Activated T-helper 1 cell treated with anti-CD3 and anti-CD28 coated beads, Interleukin-2, amount 50 U/mL, for 16 hours (primary cell): ENCODE measurements around the gene DNAAF1.
"Not testable (repeated sequence)": the region's sequence is repeated elsewhere in the genome, so short reads cannot be mapped to it uniquely, and the experiment has no call there.

ENCODE experiments used
- DNase-seq, 2 donors: peaks; one replicate each; pipeline ENCODE4 v3.0.0-alpha.2; 2020; ENCODE audit warnings: low read depth in 1 of 2, low spot score in 1 of 2

DNAAF1 gene

DNA sequence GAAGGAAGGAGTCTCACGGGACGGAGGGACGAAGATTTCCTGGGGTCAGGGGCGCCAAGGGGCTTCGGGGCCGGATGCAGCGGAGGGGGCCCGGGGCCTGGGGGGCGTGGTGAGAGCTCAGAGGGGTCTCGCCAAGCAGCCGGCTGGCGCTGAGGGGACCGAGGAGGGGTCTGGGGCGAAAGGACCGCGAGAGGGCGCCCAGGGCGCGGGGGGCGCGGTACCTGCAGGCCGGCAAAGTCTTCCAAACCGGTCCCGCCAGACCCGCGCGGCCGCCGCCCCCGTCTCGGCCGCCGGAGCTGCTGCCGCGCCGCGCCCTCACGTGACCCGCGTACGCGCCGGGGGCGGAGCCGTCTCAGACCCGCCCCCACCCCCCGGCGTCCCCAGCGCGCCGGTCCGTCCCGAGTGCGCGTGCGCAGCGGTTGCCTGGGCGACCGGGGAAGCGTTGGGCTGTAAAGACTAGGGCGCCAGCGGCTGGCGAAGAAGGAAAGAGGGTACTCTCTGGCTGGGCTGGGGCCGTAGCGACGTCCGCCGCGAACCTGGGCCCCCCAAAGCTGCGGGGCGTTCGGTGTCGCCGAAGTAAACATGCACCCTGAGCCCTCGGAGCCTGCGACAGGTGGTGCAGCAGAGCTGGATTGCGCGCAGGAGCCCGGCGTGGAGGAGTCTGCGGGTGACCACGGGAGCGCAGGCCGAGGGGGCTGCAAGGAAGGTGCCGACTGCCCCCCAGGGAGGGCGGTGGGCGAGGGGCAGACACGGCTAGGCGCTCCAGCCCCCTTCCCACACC lies at the start of gene DNAAF1, which contains the start of gene HSDL1:
TSS of gene DNAAF1 (plus strand) at position 450 of the 781 bp plus-strand sequence. CDS start at position 583, 133 bp downstream.
TSS of gene HSDL1 (minus strand) at position 319 of the 781 bp plus-strand sequence. CDS start 13,856 bp downstream, outside the sequence.
- DNase-seq: peak; percentile 90 to 95

DNA sequence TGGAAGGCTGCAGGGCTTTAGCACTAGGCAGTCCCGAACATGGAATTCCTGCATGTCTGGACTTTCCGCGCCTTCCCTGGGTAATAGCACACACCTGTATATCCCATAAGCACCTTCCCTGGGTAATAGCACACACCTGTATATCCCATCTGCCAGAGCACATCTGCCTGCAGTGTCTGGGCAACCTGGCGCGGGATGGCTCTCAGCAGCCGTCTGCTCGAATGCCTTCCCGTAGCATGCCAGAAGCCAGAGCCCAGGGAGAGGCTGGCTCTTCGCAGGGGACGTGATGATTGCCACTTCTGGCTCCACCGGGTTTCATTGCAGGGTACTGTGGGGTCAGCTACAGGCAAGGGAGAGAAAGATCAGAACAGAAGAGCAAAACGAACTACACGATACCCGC lies 49.6 kb upstream of the DNAAF1 start:
- DNase-seq: no peak

DNA sequence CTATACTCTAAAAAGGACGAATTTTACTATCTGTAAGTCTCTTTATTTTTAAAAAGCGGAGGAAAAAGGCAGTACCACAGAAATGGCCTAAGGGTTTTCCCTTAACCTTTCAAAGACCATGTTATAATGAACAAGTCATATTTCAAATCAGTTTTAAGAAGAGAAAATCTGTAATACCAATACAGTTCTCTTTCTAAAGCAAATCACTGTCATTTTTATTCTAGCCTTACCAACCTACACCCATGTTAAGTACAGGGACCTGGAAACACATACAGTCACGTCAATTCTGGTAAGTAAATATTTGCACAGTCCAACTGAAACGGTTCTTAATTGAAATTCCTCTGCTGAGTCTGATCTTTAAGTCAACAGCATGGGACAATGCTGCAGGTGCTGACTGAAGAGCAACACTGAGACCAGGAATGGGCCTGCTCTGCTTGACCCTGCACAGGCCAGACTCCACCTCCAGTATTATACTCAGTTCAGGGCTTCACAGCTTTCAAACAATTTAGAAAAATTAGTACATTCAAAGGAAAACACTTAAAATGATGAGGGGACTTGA lies 48.6 kb upstream of the DNAAF1 start:
- DNase-seq: no peak

DNA sequence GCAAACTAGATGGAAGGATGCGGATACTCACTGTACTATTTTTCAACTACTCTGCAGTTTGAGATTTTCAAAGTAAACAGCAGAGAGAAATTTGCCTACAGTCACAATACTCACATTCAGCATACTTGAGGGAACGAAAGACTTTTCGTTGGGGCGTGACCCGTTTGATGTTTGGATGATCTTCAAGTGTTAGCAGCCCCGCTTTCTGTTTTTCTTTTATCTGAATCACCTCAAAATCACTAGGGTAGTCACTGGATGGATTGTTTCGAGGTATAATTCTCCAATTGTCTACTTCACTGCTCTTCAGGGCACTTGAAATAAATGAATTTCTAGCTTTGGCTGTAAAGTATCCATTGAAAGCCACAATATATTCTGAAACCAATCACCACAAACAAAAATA lies 46.2 kb upstream of the DNAAF1 start:
- no peak for DNase-seq

DNA sequence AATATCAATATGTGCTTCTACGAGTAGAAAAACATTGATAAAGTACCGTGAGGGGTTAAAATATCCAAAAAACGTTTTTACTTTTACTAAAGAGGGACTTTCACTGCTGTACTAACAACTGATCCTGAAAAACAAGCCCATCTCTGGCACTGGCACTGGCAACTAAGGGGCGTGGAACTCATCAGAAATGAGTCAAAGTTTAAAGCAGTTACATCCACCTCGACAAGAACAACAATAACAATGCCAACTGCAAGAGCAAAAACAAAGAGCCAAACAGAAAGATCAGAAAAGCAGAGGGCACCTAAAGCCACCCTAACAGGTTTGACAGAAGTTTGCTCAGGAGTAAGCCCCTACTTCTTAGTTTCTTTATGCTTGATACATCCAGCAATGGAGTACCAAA lies 41.4 kb upstream of the DNAAF1 start:
- no peak for DNase-seq

DNA sequence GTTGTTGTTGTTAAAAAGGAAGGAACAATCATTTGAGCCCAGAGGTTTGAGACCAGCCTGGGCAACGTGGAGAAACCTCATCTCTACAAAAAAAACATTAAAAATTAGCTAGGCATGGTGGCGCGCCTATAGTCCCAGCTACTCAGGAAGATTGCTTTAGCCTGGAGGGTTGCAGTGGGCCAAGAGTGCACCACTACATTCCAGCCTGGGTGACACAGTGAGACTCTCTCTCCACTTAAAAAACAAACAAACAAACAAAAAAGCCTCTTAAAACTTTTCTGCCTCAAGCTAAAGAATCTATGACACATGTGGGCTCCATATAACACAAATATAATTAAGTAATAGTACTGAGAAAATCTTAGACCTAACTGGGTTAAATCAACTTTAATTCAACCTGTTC lies 40.9 kb upstream of the DNAAF1 start:
- DNase-seq: no peak

DNA sequence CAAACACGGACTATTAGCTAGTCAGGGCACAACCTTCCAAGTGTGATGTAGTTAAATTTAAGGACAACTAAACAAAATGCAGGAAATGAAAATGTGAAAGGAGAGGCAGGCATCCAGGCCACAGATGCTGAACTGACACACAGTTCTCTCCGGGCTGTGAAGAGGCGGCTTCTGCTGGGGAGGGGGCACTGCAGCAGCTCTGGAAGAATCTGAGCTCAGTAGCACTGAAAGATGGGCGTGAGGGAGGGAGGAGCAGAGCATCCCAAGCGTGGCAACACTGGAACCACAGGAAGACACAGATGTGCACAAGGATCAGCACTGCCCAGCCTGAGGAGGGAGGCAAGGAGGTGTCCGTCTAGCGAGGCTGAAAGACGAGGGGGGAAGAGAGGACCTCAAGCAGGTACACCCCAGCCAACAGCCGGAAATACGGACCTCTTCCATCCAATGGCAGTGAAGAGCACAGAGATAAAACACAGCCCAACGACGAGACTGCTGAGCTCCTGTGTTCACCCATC lies 39.8 kb upstream of the DNAAF1 start:
- DNase-seq: no peak

DNA sequence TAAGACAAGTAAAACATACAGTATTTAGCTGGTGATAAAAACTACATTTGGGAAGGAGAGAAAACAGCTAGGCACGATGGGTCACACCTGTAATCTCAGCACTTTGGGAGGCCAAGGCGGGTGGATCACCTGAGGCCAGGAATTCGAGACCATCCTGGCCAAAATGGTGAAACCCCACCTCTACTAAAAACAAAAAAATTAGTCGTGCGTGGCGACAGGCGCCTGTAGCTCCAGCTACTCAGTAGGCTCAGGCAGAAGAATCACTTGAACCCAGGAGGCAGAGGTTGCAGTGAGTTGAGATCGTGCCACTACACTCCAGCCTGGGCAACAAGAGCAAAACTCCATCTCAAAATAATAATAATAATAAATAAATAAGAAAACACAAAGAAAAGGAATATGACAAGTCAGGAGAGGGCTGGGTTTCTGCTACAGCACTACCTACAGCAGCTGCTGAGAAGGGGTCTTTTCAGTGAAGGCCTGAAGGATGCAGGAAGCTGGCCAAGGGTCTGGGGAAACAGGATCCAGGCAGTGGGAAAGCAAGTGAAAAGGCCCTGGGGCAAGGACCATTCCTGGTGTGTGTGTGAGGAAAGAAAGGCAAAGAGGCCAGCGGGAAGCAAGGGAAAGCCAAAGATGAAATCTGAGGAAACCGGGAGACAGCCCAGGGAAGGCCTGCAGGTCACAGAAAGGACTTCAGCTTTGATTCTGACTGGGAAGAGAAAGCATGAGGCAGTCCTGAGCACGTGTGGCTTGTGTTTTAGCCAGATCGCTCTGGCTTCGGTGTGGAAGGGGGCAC lies 39.0 kb upstream of the DNAAF1 start:
- no peak for DNase-seq

DNA sequence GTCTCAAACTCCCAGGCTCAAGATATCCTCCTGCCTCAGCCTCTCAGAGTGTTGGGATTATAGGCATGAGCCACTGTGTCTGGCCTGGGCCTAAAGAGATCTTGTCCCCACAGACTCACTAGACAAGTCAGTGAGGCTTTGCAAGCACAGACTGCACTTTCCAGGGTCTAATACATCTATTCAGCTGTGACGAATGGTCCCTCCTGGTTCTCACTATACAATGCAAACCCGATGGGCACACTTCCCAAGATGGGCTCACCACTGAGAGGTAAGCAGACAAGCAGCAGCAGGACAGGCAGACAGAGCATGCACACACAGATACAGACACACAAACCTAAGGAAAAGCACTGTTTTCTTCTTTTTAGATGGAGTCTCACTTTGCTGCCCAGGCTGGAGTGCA lies 37.2 kb upstream of the DNAAF1 start:
- DNase-seq: no peak

DNA sequence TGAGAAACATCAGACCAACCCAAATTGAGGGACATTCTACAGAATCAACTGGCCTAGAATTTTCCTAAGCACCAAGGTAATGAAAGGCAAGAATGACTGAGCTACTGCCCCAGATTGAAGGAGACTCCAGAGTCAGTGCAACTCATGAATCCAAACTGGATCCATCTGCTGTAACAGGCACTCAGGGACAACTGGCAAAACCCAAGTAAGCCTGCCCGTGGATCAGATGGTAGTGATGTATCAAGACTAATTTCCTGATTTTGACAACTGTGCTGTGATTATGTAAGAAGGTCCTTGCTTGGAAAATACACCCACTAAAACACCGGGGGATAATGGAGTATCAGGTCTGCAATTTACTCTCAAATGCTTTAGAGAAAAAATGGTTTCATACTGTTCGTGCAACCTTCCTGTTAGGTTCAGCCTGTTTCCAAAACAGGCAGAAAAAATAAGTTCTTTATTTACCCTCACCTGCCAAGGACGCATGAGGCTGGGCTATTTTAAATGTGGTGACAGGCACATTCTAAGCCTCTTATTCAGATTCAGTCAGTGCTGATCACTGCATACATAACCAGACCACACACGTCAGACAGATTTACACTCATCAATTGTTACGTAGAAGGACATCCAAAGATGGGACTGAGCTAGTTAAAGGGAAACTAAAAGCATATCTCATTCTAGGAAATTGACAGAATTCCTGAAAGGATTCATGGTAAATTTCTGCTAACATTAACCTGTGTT lies 35.3 kb upstream of the DNAAF1 start:
- DNase-seq: no peak

DNA sequence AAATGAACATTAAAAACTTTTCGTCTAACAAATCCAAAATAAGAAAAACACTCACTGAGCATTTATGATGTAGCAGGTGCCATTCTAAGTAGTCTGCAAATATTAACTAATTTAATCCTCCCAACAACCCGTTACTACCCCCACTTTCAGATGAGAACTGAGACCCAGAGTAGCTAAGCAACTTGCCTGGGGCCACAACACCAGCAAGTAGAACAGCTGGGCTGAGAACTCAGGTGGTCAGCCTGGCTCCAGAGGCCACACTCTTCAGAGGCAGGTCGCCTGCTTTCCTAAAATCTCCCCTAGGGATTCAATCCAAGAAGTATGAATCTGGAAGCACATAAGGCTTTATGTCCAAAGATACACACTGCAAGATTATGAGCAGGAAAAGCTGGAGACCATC lies 34.6 kb upstream of the DNAAF1 start:
- no peak for DNase-seq

DNA sequence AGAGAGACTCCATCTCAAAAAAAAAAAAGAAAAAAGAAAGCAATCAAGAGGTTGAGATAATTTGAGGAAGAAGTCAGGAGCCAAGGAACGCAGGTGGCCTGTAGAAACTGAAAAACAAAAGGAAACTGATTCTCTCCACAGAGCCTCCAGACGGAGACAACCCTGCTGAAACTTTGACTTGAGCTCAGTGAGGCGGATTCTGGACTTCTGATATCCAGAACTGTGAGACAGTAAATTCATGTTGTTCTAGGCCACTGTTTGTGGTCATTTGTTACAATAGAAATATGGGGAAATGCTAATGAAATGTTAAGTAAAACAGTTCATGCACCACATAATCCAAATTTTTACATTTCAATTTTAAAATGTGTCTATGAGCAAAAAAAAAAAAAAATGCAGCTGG lies 33.6 kb upstream of the DNAAF1 start:
- DNase-seq: no peak

DNA sequence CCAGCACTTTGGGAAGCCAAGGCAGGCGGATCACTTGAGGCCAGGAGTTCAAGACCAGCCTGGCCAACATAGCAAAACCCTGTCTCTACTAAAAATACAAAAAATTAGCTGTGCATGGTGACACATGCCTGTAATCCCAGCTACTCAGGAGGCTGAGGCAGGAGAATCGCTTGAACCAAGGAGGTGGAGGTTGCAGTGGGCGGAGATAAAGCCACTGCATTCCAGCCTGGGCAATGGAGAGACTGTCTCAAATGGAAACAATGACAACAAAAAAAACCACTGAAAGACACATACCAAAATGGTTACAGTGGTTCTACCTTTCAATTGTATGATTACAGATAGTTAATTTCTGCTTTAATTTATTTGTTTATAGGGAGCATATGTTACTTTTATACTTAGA lies 33.2 kb upstream of the DNAAF1 start:
- DNase-seq: not testable (repeated sequence)

DNA sequence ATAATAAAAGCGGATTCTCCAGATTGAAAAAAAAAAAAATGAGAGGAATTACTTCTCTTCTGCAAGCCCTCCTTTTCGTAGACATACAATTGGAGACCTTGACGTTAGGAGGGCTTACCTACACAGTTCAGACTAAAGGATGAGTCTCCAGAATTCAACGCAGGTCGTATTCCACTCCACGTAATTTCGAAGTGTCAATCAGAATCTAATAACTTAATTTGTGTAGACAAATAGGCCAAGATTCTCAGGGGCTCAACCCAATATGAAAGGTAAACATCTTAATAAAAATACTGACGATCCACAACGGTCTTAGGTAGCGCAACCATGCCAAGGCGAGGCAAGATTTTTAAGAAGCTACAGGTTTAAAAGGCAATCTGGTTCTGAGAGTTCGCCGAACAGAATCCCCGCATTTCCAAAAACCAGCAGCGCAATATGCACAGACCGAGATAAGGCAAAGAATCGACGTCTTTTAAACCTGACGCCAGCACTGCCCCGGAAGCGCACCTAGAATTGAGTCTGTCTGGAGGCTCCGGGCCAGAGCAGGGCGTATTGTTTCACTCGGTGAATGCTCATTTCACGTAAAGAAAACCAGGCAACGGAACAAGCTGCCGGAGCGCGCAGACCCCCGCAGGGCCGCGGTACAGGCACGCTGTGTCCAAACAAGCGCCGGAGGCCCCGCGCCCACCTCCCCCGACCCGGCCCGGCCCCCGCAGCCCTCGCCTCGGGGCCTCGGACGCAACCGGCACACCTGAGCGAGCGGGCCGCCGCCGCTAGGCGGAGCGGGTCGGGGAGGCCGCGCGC lies 29.0 kb upstream of the DNAAF1 start:
- peak in 1 of 2 donors; percentile 33 for DNase-seq

DNA sequence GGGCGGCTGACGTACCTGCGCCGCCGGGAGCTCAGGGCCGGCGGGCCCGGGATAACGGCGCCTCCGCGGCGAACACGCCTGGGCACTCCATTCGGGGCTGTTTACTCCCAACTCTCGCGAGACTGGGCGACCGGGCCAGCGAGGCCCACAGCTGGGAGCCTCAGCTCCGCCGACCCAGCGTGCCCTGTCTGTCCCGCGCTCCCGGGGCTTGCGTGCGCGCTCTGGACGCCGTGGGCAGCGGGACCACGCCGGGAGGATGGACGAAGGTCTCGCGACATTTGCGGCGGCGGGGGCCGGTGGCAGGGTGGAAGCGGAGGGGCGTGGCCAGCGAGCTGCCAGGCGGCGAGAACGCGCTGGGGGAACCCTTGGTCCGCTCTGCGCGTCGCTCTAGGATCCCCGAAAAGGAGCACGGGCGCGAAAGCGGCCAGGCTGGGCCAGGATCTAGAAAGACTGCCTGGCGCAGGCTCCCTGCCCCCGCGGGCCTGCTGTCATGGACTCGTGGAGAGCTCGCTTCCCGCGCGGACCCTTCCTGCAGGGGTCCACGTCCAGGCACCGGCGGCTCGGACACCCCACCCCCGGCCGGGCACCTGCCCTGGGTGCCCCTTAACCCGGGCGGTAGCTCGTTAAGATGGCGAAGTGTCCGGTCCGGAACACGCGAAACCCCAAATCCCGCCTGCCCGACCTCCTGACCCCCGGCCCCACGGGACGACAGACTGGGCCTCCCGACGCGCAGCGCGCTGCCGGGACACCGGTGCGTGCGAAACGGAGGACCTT lies 28.2 kb upstream of the DNAAF1 start, which contains the start of gene MBTPS1:
TSS of gene MBTPS1 (minus strand) at position 223 of the 774 bp plus-strand sequence. CDS start 15,159 bp downstream, outside the sequence.
- DNase-seq: peak; percentile 94 to 98

DNA sequence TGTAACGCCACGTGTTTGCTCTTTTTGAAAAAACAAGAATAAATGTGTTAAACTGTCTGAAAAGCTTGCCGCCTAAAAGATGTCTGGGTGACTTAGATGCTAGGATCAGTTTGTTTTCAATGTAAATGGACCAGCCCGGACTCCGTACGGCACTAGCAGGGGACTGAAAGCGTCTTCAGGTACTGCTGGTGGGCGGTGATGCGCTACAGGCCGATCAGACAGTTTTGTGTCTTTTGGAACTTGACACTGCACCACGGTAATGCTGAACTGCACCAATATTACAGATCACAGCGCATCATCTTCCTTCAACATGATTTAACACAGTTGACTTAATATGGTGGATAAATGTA lies 27.6 kb upstream of the DNAAF1 start:
- DNase-seq: no peak

DNA sequence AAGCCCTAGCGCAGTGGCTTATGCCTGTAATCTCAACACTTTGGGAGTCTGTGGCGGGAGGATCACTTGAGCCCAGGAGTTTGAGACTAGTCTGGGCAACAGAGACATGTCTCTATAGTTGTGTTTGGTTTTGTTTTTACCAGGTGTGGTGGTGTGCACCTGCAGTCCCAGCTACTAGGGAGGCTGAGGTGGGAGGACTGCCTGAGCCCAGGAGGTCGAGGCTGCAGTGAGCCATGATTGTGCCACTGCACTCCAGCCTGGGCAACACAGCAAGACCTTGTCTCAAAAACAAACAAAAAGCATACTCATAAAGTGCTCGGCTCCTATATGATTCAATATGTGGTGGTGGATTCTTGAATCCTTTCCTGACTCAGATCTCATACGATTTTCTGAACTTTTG lies 26.8 kb upstream of the DNAAF1 start:
- not testable (repeated sequence) for DNase-seq

DNA sequence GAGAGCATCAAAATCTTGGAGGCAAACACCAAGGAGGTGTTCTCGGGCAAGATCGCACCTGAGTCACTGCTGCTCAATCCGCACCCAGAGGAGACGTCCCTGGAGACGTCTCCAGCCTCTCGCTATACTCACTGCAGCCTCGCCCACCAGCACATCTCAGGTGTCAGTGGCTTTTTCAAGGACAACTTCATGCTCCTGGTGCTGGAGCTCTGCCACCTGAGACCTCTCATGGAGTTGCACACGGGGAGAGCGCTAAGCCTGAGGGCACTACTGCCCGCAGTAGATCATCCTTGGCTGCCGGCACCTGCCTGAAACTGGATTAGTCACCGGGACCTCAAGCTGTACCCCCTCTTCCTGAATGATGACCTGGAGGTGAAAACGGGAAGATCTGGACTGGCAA lies 25.7 kb upstream of the DNAAF1 start:
- DNase-seq: no peak

DNA sequence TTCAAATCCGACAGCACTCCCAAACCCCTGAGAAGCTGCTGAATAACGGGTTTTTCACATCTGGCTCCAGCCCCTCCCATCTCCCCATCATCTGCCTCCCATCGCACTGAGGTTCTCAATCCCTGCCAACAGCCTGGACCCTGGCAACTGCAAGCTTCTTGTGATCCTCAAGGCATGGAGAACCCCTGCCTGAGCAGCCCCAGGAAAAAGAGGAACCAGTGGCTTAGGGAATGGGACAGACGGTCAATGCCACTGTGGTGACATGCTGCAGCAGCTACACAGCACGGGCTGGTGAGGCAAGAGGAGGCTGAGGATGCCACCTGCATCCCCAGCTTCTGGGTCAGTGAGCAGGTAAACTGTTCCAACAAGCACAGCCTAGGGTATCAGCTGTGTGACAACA lies 25.1 kb upstream of the DNAAF1 start:
- DNase-seq: no peak
